ENCODE measurements around the gene FBXO33.
A peak's percentile ranks its signal among the peaks of the same experiment; 100 is the strongest.

Gene FBXO33

DNA sequence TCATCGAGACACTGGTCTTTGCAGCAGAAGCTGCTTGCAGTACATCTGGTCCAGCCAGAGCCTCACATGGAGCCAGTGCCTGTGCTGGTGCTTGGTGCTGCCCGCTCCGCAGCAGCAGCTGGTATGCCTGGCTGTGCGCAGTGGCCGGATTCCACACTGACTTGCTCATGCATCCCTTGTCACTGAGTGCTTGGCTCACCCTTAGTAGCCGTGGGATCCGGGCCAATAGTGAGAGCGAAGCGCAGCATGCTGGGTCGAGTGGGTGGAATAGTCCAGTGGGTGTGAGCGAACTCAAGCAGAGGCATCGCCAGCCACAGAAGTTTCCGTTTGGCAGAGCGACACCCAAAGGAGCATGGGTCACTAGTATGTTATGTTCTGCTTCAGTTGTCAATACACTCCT lies 10.1 kb upstream of the FBXO33 start:
- ATAC-seq (ENCODE audit: low read depth) (no peak), DNase-seq (ENCODE audit: low spot score in 2 of 2) (no peak)
- H3K36me3 Mint-ChIP-seq, result peaks cover 4% of the 10 kb centered on the region
- H3K4me3 Mint-ChIP-seq, result no peak overlapping the region
- H3K4me1 Mint-ChIP-seq, result peaks cover 2% of the 10 kb centered on the region
- H3K27ac Mint-ChIP-seq, result no peak overlapping the region
- H3K9me3 Mint-ChIP-seq, result no peaks in the 10 kb centered on the region
- H3K27me3 Mint-ChIP-seq, result peaks cover 2% of the 10 kb centered on the region

DNA sequence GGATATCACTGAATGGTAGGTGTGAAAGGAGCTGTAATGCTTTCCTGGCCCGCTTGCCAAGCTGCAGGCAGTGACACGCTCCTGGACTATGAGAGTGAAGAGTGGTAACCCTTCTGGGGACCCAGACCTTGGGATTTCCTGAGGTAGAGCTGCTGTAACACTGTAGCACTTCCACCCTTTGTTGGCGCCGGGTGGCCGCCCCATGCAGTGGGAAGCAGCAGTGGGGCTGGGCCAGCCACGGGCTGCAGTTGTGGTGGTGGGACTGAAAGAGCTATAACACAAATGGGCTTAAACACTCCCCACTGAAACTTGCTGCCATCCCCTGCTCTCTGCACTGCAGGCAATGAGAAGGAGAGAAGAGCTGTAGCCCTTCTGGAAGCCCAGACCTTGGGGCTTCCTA lies 9.6 kb upstream of the FBXO33 start:
- no peak overlapping the region for H3K27ac Mint-ChIP-seq

GRCh38 chr14:39440975-39441374 lies 8.7 kb upstream of the FBXO33 start:
- Mint-ChIP-seq H3K27me3 (peaks cover 2% of the 10 kb centered on the region), H3K4me1 (peaks cover 2% of the 10 kb centered on the region), H3K36me3 (peaks cover 4% of the 10 kb centered on the region), H3K4me3 (no peak overlapping the region), H3K27ac (no peak overlapping the region), H3K9me3 (no peaks in the 10 kb centered on the region)
- no peak for ATAC-seq (ENCODE audit: low read depth)
- no peak for DNase-seq (ENCODE audit: low spot score in 2 of 2)

More for the DNA sequence above, 9.6 kb upstream of the FBXO33 start:
- peaks cover 2% of the 10 kb centered on the region for H3K27me3 Mint-ChIP-seq
- H3K4me1 Mint-ChIP-seq, result peaks cover 2% of the 10 kb centered on the region
- no peaks in the 10 kb centered on the region for H3K9me3 Mint-ChIP-seq
- peaks cover 4% of the 10 kb centered on the region for H3K36me3 Mint-ChIP-seq
- H3K4me3 Mint-ChIP-seq, result no peak overlapping the region
- ATAC-seq (ENCODE audit: low read depth) (no peak), DNase-seq (ENCODE audit: low spot score in 2 of 2) (no peak)

- ATAC-seq (ENCODE audit: low read depth) (no peak), DNase-seq (ENCODE audit: low spot score in 2 of 2) (no peak)
- Mint-ChIP-seq H3K9me3 (no peaks in the 10 kb centered on the region), H3K27ac (no peak overlapping the region), H3K27me3 (no peaks in the 10 kb centered on the region), H3K36me3 (peaks cover 2% of the 10 kb centered on the region), H3K4me3 (no peak overlapping the region), H3K4me1 (peaks cover 14% of the 10 kb centered on the region)
These were observed 3.0 kb upstream of the FBXO33 start for GRCh38 chr14:39435241-39435640.

DNA sequence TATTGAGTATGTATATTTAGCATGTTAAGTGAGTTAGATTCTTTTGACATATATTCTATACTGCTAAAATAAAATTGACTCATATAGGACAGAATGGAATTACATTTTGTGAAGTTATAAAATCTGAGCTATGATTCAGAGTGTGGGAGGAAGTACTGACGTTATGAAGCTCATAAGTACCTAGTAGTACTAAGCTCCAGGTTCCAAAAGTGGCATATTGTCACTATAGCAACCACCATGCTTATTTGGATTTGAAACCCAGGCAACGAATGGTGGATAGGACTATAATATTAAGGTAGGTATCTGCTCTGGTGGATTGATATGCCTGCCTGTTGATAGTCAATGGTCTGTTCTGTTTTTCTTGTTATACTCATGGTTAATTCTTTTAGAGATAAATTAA lies 2.2 kb upstream of the FBXO33 start:
- Mint-ChIP-seq H3K4me1 (peaks cover 22% of the 10 kb centered on the region), H3K27me3 (no peaks in the 10 kb centered on the region), H3K9me3 (no peaks in the 10 kb centered on the region), H3K27ac (no peak overlapping the region), H3K4me3 (no peak overlapping the region), H3K36me3 (no peaks in the 10 kb centered on the region)
- DNase-seq (ENCODE audit: low spot score in 2 of 2) (no peak), ATAC-seq (ENCODE audit: low read depth) (no peak)

DNA sequence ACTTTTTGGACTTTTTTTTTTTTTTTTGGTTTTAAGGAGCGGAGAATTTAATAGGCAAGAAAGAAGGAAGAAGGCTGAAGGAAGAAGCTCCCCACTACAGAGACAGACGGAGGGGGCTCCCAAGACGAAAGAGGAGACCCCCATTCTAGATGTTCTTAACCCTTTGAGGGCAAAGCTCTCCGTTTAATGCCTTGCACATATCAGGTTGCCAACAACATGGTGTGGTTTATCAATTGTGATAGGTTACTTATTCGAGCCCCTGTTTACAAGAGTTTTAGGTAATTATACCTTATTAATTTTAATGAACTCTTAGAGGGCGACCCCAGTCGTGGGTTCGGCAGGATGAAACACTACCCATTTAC lies 1.2 kb upstream of the FBXO33 start:
- peak overlapping the region; percentile 100 for H3K27ac Mint-ChIP-seq
- peaks cover 30% of the 10 kb centered on the region for H3K4me1 Mint-ChIP-seq
- H3K4me3 Mint-ChIP-seq, result peak overlapping the region; percentile 97
- no peak for ATAC-seq (ENCODE audit: low read depth)
- no peaks in the 10 kb centered on the region for H3K36me3 Mint-ChIP-seq
- H3K9me3 Mint-ChIP-seq, result no peaks in the 10 kb centered on the region
- no peak for DNase-seq (ENCODE audit: low spot score in 2 of 2)
- no peaks in the 10 kb centered on the region for H3K27me3 Mint-ChIP-seq

GRCh38 chr14:39432619-39433451 lies 602 bp upstream of the FBXO33 start:
- peaks cover 32% of the 10 kb centered on the region for H3K4me1 Mint-ChIP-seq
- peak; percentile 52 for ATAC-seq (ENCODE audit: low read depth)
- DNase-seq (ENCODE audit: low spot score in 2 of 2), result peak; percentile 69 to 74
- H3K27ac Mint-ChIP-seq, result peak overlapping the region; percentile 100
- H3K9me3 Mint-ChIP-seq, result no peaks in the 10 kb centered on the region
- no peaks in the 10 kb centered on the region for H3K27me3 Mint-ChIP-seq
- no peaks in the 10 kb centered on the region for H3K36me3 Mint-ChIP-seq
- H3K4me3 Mint-ChIP-seq, result peak overlapping the region; percentile 97

DNA sequence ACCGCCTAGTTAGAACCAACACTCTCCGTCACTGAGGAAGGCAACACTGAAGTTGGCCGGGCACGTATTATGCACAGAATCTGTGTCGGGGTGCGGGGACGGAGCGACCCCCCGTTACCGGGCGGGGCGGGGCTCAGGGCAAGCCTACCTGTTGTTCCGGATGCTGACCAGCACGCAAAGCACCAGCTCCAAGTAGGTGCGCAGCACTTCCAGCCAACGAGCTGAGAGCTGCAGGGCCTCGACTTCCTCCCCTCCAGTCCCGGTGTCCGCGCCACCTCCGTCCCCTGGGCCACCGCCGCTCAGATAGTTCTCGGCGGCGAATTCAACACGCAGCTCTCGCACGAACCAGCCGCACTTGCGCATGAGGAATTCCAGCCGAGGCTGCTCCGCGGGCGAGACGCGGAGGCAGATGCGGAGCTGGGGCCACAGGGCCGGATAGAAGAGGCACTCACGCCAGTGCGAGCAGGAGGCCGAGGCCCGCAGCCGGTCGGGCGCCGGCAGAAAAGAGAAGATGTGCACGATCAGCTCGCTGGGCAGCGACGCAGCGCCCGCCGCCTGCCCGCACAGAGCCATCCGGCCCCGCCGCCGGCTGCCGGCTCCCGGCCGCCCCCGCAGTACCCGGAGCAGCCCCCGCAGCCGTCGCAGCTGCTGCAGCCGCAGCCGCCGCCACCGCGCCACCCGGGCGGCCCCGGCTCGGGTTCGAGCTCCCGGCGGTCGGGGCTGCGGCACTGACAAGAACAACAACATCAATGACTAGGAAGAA lies 636 bp downstream of the FBXO33 start:
- H3K36me3 Mint-ChIP-seq, result no peaks in the 10 kb centered on the region
- DNase-seq (ENCODE audit: low spot score in 2 of 2) (peak; percentile 35 to 59), ATAC-seq (ENCODE audit: low read depth) (peak; percentile 6)
- peaks cover 35% of the 10 kb centered on the region for H3K4me1 Mint-ChIP-seq
- peak overlapping the region; percentile 97 for H3K4me3 Mint-ChIP-seq
- peak overlapping the region; percentile 100 for H3K27ac Mint-ChIP-seq
- H3K27me3 Mint-ChIP-seq, result no peaks in the 10 kb centered on the region
- no peaks in the 10 kb centered on the region for H3K9me3 Mint-ChIP-seq

DNA sequence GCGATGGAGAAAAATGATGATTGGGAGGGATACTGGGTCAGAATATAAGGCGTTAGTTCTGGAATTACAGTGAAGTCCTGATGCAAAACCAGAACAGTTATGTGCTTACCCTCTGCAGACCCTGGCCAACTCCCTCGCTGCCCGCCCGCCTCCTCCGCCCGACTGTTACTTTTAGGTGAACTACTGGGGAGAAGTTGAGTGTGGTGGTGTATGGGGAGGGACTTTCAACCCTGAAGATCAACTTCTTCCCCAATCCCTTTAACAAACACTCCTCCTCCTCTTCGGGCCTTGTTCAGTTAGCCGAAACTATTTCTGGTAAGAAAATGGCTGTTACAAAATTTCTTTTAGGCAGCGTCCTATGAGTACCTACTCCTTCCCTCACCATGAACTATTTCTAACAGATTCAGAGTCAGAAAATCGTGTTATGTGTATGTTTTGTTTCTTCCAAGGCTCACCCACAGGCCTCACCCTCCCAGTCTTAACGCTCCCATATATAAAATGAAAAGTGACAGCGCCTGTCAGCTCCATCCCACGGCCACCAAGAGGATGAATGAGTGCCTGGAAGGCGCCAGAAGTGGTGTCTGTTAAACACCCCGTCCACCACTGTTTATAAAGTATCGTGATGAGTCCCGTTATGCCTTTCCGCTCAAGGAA lies 1.3 kb downstream of the FBXO33 start:
- DNase-seq (ENCODE audit: low spot score in 2 of 2) (no peak), ATAC-seq (ENCODE audit: low read depth) (no peak)
- Mint-ChIP-seq H3K4me1 (peaks cover 40% of the 10 kb centered on the region), H3K27me3 (no peaks in the 10 kb centered on the region), H3K27ac (peak overlapping the region; percentile 100), H3K4me3 (peak overlapping the region; percentile 97), H3K36me3 (no peaks in the 10 kb centered on the region), H3K9me3 (no peaks in the 10 kb centered on the region)

DNA sequence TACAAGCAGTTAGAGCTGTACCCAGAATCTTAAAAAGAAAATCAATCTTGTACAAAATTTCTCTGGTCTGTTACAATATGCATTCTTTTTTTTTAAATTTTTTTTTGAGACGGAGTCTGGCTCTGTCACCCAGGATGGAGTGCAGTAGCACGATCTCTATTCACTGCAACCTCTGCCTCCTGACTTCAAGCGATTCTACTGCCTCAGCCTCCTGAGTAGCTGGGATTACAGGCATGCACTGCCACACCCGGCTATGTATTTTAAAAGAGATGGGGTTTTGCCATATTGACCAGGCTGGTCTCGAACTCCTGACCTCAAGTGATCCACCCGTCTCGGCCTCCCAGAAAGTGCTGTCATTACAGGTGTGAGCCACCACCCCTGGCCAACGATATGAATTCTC lies 4.1 kb downstream of the FBXO33 start:
- H3K27me3 Mint-ChIP-seq, result no peaks in the 10 kb centered on the region
- H3K9me3 Mint-ChIP-seq, result no peaks in the 10 kb centered on the region
- H3K4me1 Mint-ChIP-seq, result peaks cover 48% of the 10 kb centered on the region
- ATAC-seq (ENCODE audit: low read depth) (no peak), DNase-seq (ENCODE audit: low spot score in 2 of 2) (no peak)
- no peak overlapping the region for H3K27ac Mint-ChIP-seq
- no peaks in the 10 kb centered on the region for H3K36me3 Mint-ChIP-seq
- no peak overlapping the region for H3K4me3 Mint-ChIP-seq

- no peaks in the 10 kb centered on the region for H3K27me3 Mint-ChIP-seq
- H3K4me1 Mint-ChIP-seq, result peaks cover 52% of the 10 kb centered on the region
- peak overlapping the region; percentile 11 for H3K27ac Mint-ChIP-seq
- ATAC-seq (ENCODE audit: low read depth), result no peak
- no peak for DNase-seq (ENCODE audit: low spot score in 2 of 2)
- no peak overlapping the region for H3K4me3 Mint-ChIP-seq
- H3K9me3 Mint-ChIP-seq, result no peaks in the 10 kb centered on the region
- peaks cover 3% of the 10 kb centered on the region for H3K36me3 Mint-ChIP-seq
These were observed 5.6 kb downstream of the FBXO33 start for GRCh38 chr14:39426605-39427004.

- Mint-ChIP-seq H3K4me1 (peaks cover 55% of the 10 kb centered on the region), H3K27me3 (no peaks in the 10 kb centered on the region), H3K4me3 (no peak overlapping the region), H3K27ac (peak overlapping the region; percentile 11), H3K36me3 (peaks cover 8% of the 10 kb centered on the region), H3K9me3 (no peaks in the 10 kb centered on the region)
- DNase-seq (ENCODE audit: low spot score in 2 of 2) (no peak), ATAC-seq (ENCODE audit: low read depth) (no peak)
These were observed 6.3 kb downstream of the FBXO33 start for GRCh38 chr14:39425947-39426346.

- Mint-ChIP-seq H3K4me1 (peaks cover 37% of the 10 kb centered on the region), H3K9me3 (no peaks in the 10 kb centered on the region), H3K27me3 (no peaks in the 10 kb centered on the region), H3K4me3 (no peak overlapping the region), H3K27ac (no peak overlapping the region), H3K36me3 (peaks cover 13% of the 10 kb centered on the region)
- ATAC-seq (ENCODE audit: low read depth), result no peak
- no peak for DNase-seq (ENCODE audit: low spot score in 2 of 2)
These were observed 8.4 kb downstream of the FBXO33 start for GRCh38 chr14:39423793-39424192.

DNA sequence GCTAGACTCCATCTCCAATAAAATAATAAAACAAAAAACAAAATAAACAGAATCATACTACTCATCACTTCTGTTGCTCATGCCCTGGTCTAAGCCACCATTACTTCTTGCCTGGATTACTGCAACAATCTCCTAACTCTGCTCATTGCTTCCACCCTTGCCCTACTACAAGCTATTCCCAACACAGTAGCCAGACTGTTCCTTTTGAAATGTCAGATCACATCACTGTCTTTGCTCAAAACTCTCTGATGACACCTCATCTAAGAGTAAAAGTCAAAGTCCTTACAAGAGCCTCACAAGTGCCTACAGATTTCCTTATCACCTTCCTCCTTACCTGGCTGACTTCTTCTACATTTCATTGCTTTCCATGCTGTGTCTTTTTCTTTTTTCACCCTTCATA lies 10.0 kb downstream of the FBXO33 start:
- H3K4me3 Mint-ChIP-seq, result no peak overlapping the region
- ATAC-seq (ENCODE audit: low read depth), result no peak
- peaks cover 31% of the 10 kb centered on the region for H3K4me1 Mint-ChIP-seq
- H3K27me3 Mint-ChIP-seq, result no peaks in the 10 kb centered on the region
- peaks cover 15% of the 10 kb centered on the region for H3K36me3 Mint-ChIP-seq
- H3K27ac Mint-ChIP-seq, result no peak overlapping the region
- DNase-seq (ENCODE audit: low spot score in 2 of 2), result no peak
- H3K9me3 Mint-ChIP-seq, result no peaks in the 10 kb centered on the region

Measured in memory B cell (primary cell).